Fibroblast of lung (primary cell): ENCODE data around the gene BTG4. TPM values are rescaled to one million over a fixed set of nuclear protein-coding genes. Genes with fewer than 3 reads are reported as not detected.

Experiments
- DNase-seq, 2 donors: peaks; one replicate each; pipeline versions ENCODE4 v3.0.0 to v3.0.0-alpha.2; 2010; ENCODE audit warnings: low read depth in 2 of 2
- H2AFZ ChIP-seq: 2 replicates; pipeline ENCODE4 v1.5.1; 2012; ENCODE audit warnings: low read length, control low read depth, inconsistent platforms
- H3K27ac ChIP-seq: 2 replicates; pipeline ENCODE4 v1.5.1; 2011; ENCODE audit warnings: low read length, control low read depth; ENCODE audit not compliant: insufficient read depth
- H3K27me3 ChIP-seq: 2 replicates; pipeline ENCODE4 v1.5.1; 2011; ENCODE audit warnings: mild to moderate bottlenecking, low read length; ENCODE audit not compliant: control insufficient read depth, insufficient read depth
- H3K36me3 ChIP-seq: 2 replicates; pipeline ENCODE4 v1.5.1; 2011; ENCODE audit warnings: low read length; ENCODE audit not compliant: control insufficient read depth, insufficient read depth
- H3K4me1 ChIP-seq: 2 replicates; pipeline ENCODE4 v1.5.1; 2011; ENCODE audit warnings: low read length; ENCODE audit not compliant: control insufficient read depth, insufficient read depth; ENCODE audit errors: extremely low read depth
- H3K4me2 ChIP-seq: 2 replicates; pipeline ENCODE4 v1.5.1; 2011; ENCODE audit warnings: low read length, control low read depth; ENCODE audit not compliant: insufficient read depth; ENCODE audit errors: extremely low read depth
- H3K4me3 ChIP-seq, 4 experiments: fragments of 200-600 bp in 1 of 4; sonication (generic) in 1 of 4; replicated peaks in 1 of 4; 2 replicates each; pipeline ENCODE4 v1.5.1; 2011 to 2016; ENCODE audit warnings: low read length in 4 of 4, low read depth in 3 of 4, mild to moderate bottlenecking in 3 of 4, control low read depth in 2 of 4, inconsistent platforms in 1 of 4, mixed read lengths in 1 of 4; ENCODE audit not compliant: insufficient read depth in 1 of 4; ENCODE audit errors: control extremely low read depth in 1 of 4
- H3K79me2 ChIP-seq: 2 replicates; pipeline ENCODE4 v1.5.1; 2012; ENCODE audit warnings: mild to moderate bottlenecking, low read length, inconsistent platforms; ENCODE audit not compliant: control insufficient read depth, insufficient read depth
- H3K9ac ChIP-seq: 2 replicates; pipeline ENCODE4 v1.5.1; 2011; ENCODE audit warnings: mild to moderate bottlenecking, low read length, control low read depth; ENCODE audit not compliant: insufficient read depth
- H3K9me3 ChIP-seq: 2 replicates; pipeline ENCODE4 v1.5.1; 2012; ENCODE audit warnings: low read depth, low read length; ENCODE audit not compliant: control insufficient read depth, insufficient read depth
- H4K20me1 ChIP-seq: 2 replicates; pipeline ENCODE4 v1.5.1; 2011; ENCODE audit warnings: low read length; ENCODE audit not compliant: control insufficient read depth, insufficient read depth; ENCODE audit errors: extremely low read depth
- CTCF ChIP-seq, 2 donors: IDR thresholded peaks in 1 of 2; conservative IDR thresholded peaks in 1 of 2; 1 replicate in 1 of 2; 2 replicates in 1 of 2; pipeline ENCODE4 v1.5.1; 2011 to 2012; ENCODE audit warnings: low read length in 2 of 2, control low read depth in 1 of 2, inconsistent platforms in 1 of 2, low read depth in 1 of 2, mild to moderate bottlenecking in 1 of 2
- EZH2 ChIP-seq: IDR thresholded peaks from 2 replicates; pipeline ENCODE4 v1.5.1; 2012; ENCODE audit warnings: low read length, control low read depth, mild to moderate bottlenecking; ENCODE audit errors: missing control alignments
- polyA plus RNA-seq, 2 donors: library from polyadenylated mRNA; depleted of rRNA in 1 of 2; stranded (reverse) in 1 of 2; unstranded in 1 of 2; fragments of >200 nt; gene quantifications; 2 replicates each; pipeline ENCODE4 v1.2.1, GENCODE V29; 2011 to 2012; ENCODE audit warnings: missing spikeins in 1 of 2
- total RNA-seq: library from RNA; depleted of rRNA; stranded (reverse); fragments of >200 nt; gene quantifications from 2 replicates; pipeline ENCODE4 v1.2.1, GENCODE V29; 2014

The BTG4 gene
- total and polyA plus RNA-seq, 2 donors (not counting 1 experiment from before 2014, with no cell fraction given): 0.08 to 0.33 TPM

DNA sequence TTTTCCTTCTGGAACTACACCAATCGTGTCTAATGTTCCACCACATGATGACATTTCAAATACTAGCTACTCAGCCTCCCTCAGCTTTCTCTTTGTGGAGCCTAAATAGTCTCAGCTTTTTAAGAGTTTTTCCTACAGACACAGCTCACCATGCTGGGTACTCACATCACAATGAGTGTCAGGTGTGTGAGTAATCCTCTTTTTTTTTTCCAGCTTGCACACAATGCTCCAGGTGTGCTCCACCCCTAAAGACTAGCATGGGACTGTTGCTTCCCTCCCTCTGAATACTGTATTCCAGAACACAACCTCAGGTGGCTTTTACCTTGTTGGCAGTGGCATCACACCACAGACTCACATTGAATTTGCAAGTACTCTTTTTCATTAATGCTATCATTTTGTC lies 11.7 kb downstream of the BTG4 start:
- Histone ChIP-seq H3K9ac (no peak overlapping the region), H3K79me2 (no peaks in the 10 kb centered on the region), H3K27me3 (peaks cover 3% of the 10 kb centered on the region), H3K4me2 (no peak overlapping the region), H3K9me3 (no peaks in the 10 kb centered on the region), H3K4me1 (no peaks in the 10 kb centered on the region), H3K27ac (no peak overlapping the region), H2AFZ (no peak overlapping the region), H3K4me3 (no peak overlapping the region), H3K36me3 (no peaks in the 10 kb centered on the region), H4K20me1 (no peaks in the 10 kb centered on the region)
- TF ChIP-seq EZH2: no peak
- no peak for TF ChIP-seq CTCF (conservative IDR thresholded peaks at IDR 0.05 in 1 of 2, IDR thresholded peaks at IDR 0.05 in 1 of 2; ENCODE audit: low read depth in 1 of 2, low read length in 2 of 2)
- DNase-seq: no peak

DNA sequence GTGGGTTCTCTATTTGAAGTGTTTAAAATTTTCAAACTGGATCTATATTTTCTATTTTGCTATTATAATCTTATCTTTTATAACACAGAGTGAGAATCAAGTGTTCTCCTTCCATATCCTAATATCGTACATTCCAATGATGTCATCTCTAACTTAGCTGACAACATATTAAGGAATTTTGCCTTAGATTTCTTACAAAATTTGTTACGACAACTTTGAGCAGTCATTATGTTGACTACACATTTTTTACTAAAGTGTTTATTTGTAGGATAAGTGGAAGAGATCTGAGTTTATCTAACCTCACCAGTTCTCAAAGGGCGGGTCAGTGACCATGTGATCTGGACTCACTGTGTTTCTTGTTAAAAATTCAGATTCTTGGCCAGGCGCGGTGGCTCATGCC lies 12.7 kb downstream of the BTG4 start:
- Histone ChIP-seq H3K4me1 (no peaks in the 10 kb centered on the region), H3K27me3 (peaks cover 3% of the 10 kb centered on the region), H3K4me3 (no peak overlapping the region), H3K27ac (no peak overlapping the region), H3K4me2 (no peak overlapping the region), H3K9ac (no peak overlapping the region), H3K79me2 (no peaks in the 10 kb centered on the region), H2AFZ (no peak overlapping the region), H3K9me3 (no peaks in the 10 kb centered on the region), H4K20me1 (no peaks in the 10 kb centered on the region), H3K36me3 (no peaks in the 10 kb centered on the region)
- DNase-seq: no peak
- TF ChIP-seq EZH2 (no peak), CTCF (conservative IDR thresholded peaks at IDR 0.05 in 1 of 2, IDR thresholded peaks at IDR 0.05 in 1 of 2; ENCODE audit: low read depth in 1 of 2, low read length in 2 of 2) (no peak)

DNA sequence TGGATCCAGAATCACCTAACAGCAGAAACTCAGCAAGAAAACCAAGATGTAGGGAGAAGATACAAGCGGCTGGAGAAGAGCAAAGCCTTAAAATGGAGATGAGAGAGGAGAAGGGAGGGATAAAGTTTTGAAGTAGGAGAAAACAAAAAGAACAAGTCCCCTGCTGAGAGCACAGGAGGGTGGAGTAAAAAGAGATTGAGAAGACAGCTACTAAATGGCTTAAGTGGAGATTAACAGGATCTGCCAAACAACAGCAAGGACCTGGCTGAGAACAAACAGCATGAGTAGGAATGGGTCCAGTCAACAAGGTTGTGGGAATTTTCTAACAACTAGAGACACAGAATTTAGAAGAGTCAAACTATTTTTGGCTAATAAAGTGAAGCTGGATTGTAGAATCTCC lies 18.1 kb downstream of the BTG4 start:
- H3K9me3 ChIP-seq: no peaks in the 10 kb centered on the region
- no peak for TF ChIP-seq CTCF (conservative IDR thresholded peaks at IDR 0.05 in 1 of 2, IDR thresholded peaks at IDR 0.05 in 1 of 2; ENCODE audit: low read depth in 1 of 2, low read length in 2 of 2)
- TF ChIP-seq EZH2: no peak
- H4K20me1 ChIP-seq: no peaks in the 10 kb centered on the region
- no peak overlapping the region for H2AFZ ChIP-seq
- DNase-seq: no peak
- no peak overlapping the region for H3K4me2 ChIP-seq
- no peaks in the 10 kb centered on the region for H3K79me2 ChIP-seq
- H3K9ac ChIP-seq: no peak overlapping the region
- H3K36me3 ChIP-seq: no peaks in the 10 kb centered on the region
- no peak overlapping the region for H3K27ac ChIP-seq
- no peak overlapping the region for H3K4me3 ChIP-seq
- peaks cover 6% of the 10 kb centered on the region for H3K27me3 ChIP-seq
- H3K4me1 ChIP-seq: no peaks in the 10 kb centered on the region
